Activated effector memory CD4-positive, alpha-beta T cell treated with Interleukin-2 at 50 U/mL for 16 hours (primary cell): ENCODE results near the gene DLGAP4.
"Not testable (repeated sequence)": the region's sequence is repeated elsewhere in the genome, so short reads cannot be mapped to it uniquely, and the experiment has no call there.

Experiments used
- DNase-seq: peaks from one replicate; pipeline ENCODE4 v3.0.0-alpha.2; 2020

DLGAP4 gene

GRCh38 chr20:36461600-36462439, 155.7 kb downstream of the DLGAP4 start:
- DNase-seq, result peak; percentile 22

GRCh38 chr20:36462440-36463211, 156.5 kb downstream of the DLGAP4 start:
- DNase-seq, result no peak

- DNase-seq, result no peak
These were observed 157.3 kb downstream of the DLGAP4 start for GRCh38 chr20:36463212-36464061.

- DNase-seq, result peak; percentile 36
These were observed 159.3 kb downstream of the DLGAP4 start for GRCh38 chr20:36465109-36466080.

GRCh38 chr20:36466089-36466488, 159.9 kb downstream of the DLGAP4 start:
- no peak for DNase-seq

- DNase-seq, result peak; percentile 51
These were observed 161.2 kb downstream of the DLGAP4 start for GRCh38 chr20:36467076-36467999.

- no peak for DNase-seq
These were observed 162.2 kb downstream of the DLGAP4 start for GRCh38 chr20:36468149-36469000.

- no peak for DNase-seq
These were observed 163.8 kb downstream of the DLGAP4 start for GRCh38 chr20:36469973-36470372.

- no peak for DNase-seq
These were observed 165.9 kb downstream of the DLGAP4 start for GRCh38 chr20:36471885-36472636.

- DNase-seq, result peak; percentile 13
These were observed 166.5 kb downstream of the DLGAP4 start for GRCh38 chr20:36472637-36473090.

GRCh38 chr20:36473164-36473563, 167.0 kb downstream of the DLGAP4 start:
- no peak for DNase-seq

GRCh38 chr20:36474563-36474962, 168.4 kb downstream of the DLGAP4 start:
- DNase-seq, result no peak

GRCh38 chr20:36475054-36475453, 168.9 kb downstream of the DLGAP4 start:
- not testable (repeated sequence) for DNase-seq

GRCh38 chr20:36477475-36477874, 171.3 kb downstream of the DLGAP4 start:
- DNase-seq, result no peak

GRCh38 chr20:36478137-36478905, 172.2 kb downstream of the DLGAP4 start:
- no peak for DNase-seq

GRCh38 chr20:36479938-36480337, 173.8 kb downstream of the DLGAP4 start:
- no peak for DNase-seq

GRCh38 chr20:36480456-36481048, 174.4 kb downstream of the DLGAP4 start:
- no peak for DNase-seq
